Stimulated activated CD4-positive, alpha-beta T cell treated with anti-CD3 and anti-CD28 coated beads, Interleukin-4, amount 100 ng/mL, for 48 hours (primary cell): ENCODE results near the gene RAD52.

ENCODE experiments used
- DNase-seq, 2 donors: peaks; one replicate each; pipeline ENCODE4 v3.0.0-alpha.2; 2020; ENCODE audit warnings: low read depth in 2 of 2

RAD52 gene

GRCh38 chr12:913919-914698 lies 35.4 kb downstream of the RAD52 start:
- DNase-seq, result no peak

DNA sequence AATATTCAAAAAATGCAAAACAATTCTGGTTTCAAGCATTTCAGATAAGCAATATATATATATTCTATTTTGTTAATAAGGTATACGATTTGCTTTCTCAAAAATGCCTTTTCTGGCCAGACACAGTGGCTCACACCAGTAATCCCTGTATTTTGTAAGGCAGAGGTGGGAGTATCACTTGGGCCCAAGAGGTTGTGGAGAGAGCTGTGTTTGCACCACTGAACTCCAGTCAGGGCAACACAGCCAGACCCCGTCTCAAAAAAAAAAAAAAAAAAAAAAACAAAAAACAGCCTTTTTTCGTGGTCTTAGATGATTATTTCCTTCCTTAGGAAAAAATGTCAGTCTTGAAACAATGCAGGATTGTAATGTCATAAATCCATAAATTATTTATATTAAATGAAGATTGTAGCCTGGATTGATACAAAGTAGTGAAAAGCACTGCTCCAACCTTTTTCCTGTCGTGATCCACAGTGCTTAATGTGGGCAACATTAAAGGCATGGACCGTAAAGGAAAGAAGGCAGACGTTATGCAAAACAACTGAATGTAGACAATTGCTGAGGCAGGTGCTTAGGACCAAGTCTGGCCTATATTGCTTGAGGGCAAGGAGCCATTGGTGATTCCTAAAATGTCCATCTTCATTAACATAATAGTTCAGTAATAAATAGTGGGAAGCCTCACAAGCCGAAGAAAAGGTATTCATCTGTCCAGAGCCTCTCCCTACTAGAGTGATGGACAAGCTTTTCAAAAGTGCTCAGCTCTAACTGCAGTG lies 36.8 kb downstream of the RAD52 start:
- no peak for DNase-seq

GRCh38 chr12:911191-911826 lies 38.2 kb downstream of the RAD52 start:
- DNase-seq, result no peak

DNA sequence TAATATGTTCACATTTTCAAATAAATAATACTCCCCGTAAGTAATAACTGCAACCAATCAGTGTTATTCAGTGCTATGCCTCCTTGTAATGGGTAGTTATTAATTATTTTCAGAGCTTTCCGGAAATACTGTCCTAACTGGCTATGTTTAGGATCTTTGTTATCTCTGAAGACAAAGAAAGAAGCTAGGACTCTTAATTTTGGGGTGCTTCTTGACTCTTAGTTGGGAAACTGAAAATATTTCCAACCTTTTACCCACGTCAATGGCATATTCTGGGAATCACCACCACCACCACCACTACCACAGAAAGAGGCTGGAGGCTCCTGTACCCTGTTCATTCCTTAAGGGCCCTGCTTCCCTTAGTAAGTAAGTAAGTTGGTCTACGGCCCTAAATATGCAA lies 39.1 kb downstream of the RAD52 start:
- DNase-seq, result no peak

DNA sequence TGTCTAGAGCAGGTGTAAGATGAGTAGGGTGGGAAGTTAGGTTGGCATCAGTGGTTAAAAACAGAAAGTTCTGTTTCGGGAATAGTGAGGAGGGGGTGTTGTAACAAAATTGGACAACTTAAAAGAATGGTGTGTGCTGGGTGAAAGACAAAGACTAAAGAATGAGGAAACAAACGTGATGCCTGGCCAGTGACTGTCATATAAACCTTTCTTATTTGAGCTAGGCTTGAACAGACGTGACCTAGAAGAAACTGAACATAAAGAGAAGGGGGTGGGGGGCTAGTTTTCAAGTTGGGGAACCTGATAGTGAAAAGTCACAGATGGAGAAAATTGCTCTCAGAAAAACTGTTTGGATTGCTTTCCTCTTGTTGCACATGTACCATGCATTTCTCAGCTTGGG lies 39.6 kb downstream of the RAD52 start:
- DNase-seq, result no peak

DNA sequence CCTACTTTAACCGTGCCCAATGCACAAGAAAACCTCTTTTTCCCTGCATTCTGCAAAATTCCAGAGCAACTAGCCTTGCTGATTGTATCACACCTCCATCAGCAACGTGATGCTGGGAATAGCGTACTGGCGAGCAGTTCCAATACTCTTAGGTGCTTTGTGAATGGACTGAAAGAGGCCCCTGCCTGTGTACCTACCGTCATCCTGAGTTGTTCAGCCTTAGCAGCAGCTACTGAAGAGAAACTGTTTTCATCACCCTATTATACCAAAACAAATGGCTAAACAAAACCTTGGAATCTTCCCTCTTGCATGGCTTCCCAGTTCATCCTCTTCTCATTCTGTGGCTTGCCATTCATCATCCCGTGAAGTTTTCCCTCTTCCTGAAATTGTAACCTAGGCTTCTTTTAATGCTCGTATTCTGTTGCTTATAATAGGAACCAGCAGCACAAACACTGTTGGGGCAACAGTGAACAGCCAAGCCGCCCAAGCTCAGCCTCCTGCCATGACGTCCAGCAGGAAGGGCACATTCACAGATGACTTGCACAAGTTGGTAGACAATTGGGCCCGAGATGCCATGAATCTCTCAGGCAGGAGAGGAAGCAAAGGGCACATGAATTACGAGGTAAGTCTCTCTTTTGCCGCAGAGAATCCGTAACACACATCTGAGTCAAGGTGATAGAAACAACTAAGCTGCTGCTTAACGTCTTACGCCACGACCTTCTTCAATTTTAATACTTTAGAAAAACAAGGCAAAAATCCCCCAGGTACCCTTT lies 41.9 kb downstream of the RAD52 start:
- no peak for DNase-seq

GRCh38 chr12:906062-906585 lies 43.4 kb downstream of the RAD52 start:
- DNase-seq, result no peak

GRCh38 chr12:905261-906031 lies 44.0 kb downstream of the RAD52 start:
- no peak for DNase-seq

GRCh38 chr12:904010-904414 lies 45.5 kb downstream of the RAD52 start:
- DNase-seq, result no peak

DNA sequence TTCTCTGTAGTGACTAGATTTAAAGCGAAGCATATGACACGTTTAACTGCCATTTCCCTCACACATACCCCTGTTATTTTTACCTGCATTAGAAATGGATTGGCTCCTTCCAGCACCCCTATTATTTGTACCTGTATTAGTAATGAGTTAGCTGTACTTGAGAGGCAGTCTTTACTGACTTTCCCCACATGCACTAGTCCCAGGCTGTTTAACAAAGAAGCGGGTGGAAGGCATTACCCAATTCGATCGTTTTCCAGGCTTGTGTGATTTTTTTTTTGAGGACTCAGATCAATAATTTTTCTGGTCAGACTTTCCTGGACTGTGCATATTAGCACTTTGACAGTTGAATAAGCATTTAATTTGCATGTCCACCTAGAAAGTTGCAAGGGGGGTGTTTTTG lies 46.4 kb downstream of the RAD52 start:
- DNase-seq, result no peak

DNA sequence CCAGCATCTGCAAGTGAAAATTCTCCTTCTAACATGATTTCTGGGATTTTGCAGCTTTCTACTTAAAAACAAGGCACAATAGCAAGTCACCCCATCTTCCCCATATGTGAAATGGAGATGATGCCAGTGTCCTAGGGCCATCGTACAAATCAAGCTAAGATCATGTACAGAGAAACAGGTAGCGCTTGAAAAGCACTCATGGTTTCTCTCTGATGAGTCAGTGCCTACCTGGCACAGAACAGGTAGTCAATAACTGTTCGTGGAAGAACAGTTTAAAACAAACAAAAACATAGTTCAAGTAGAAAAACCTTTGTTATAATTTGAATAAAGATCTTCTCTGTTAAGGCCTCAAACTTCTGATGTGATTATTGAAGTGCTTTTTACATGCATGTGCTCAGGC lies 46.9 kb downstream of the RAD52 start:
- DNase-seq, result no peak

GRCh38 chr12:897386-897785 lies 52.1 kb downstream of the RAD52 start:
- no peak for DNase-seq

DNA sequence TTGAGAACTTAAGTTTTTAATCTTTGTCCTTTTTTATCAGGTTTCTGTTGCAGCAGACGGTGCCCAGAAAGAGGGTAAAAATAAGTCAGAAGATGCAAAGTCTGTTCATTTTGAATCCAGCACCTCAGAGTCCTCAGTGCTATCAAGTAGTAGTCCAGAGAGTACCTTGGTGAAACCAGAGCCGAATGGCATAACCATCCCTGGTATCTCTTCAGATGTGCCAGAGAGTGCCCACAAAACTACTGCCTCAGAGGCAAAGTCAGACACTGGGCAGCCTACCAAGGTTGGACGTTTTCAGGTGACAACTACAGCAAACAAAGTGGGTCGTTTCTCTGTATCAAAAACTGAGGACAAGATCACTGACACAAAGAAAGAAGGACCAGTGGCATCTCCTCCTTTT lies 53.5 kb downstream of the RAD52 start:
- no peak for DNase-seq

DNA sequence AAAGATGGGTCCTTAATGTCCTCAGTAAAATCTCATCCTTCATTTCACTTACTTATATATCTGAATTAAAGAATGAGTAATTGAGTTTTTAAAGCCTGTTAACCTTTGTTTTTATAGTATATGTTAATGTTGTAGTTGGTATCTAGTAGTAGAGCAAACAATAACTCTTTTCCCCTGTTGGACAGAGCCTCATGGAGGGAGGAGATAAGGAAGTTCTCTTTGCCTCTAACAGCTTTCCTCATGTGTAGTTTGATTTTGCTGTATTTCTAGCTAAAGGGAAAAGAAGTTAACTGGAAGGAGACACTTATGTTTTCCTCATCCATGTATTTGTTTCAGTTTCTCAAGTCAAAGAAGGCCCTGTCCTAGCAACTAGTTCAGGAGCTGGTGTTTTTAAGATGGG lies 55.3 kb downstream of the RAD52 start:
- no peak for DNase-seq

- no peak for DNase-seq
Observed at GRCh38 chr12:886206-886605, 63.3 kb downstream of the RAD52 start.

GRCh38 chr12:885701-886100 lies 63.8 kb downstream of the RAD52 start:
- no peak for DNase-seq

- DNase-seq, result no peak
Observed at GRCh38 chr12:884746-885414, 64.6 kb downstream of the RAD52 start.

GRCh38 chr12:880656-881055 lies 68.8 kb downstream of the RAD52 start:
- no peak for DNase-seq

- no peak for DNase-seq
Observed at GRCh38 chr12:879641-880040, 69.9 kb downstream of the RAD52 start.

DNA sequence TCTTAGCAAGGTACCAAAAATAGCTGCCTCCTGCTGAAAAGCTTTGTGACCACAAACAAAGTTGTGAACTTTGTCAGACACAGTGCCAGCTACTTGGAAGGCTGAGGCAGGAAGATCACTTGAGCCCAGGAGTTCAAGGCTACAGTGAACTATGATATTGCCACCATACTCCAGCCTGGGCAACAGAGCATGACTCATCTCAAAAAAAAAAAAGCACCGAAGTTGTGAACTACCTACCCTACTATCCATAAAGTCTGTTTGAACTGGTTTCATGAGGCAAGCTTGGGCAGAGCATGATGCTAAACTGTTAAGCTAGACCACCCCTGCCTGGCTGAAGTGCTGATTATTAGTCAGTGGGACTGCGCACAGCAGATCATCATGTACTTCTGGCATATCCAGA lies 75.5 kb downstream of the RAD52 start:
- DNase-seq, result no peak

DNA sequence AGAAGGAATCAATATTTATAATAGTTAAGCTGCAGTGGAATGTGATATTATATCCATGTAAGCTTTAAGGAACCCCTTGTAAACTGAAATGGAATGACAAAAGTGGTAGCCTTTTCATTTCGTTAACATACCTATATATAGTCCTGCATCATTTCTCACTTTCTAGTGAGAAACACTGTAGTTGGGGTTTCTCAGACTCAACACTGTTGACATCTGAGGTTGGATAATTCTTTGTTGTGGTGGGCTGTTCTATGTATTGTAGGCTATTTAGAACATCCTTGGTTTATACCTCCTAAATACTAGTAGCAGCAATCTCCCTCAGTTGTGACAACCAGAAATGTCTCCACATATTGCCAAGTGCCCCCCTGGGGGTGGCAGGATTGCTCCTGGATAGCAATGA lies 79.1 kb downstream of the RAD52 start:
- no peak for DNase-seq
